GM23338 (cell line): Measurements from ENCODE around the gene TRPC3.

ENCODE experiments used
- CREB1 ChIP-seq: fragments of 250-450 bp; sonication (Bioruptor Pico); IDR thresholded peaks from 2 replicates; pipeline ENCODE4 v1.5.0; 2020; ENCODE audit warnings: low read depth, mild to moderate bottlenecking, moderate library complexity
- EZH2 ChIP-seq: fragments of 200-600 bp; sonication (generic); IDR thresholded peaks from one replicate; pipeline ENCODE4 v1.8.0; 2017; ENCODE audit warnings: antibody characterized with exemption, mild to moderate bottlenecking, low read depth; ENCODE audit not compliant: unreplicated experiment
- EZH2phosphoT487 ChIP-seq: fragments of 200-600 bp; sonication (generic); IDR thresholded peaks from one replicate; pipeline ENCODE4 v1.8.1; 2018; ENCODE audit warnings: antibody characterized with exemption; ENCODE audit not compliant: unreplicated experiment
- JUNB ChIP-seq: IDR thresholded peaks from one replicate; pipeline ENCODE4 v1.6.1; 2016; ENCODE audit warnings: antibody characterized with exemption; ENCODE audit not compliant: unreplicated experiment
- NANOG ChIP-seq: IDR thresholded peaks from 2 replicates; pipeline ENCODE4 v1.6.1; 2016; ENCODE audit warnings: antibody characterized with exemption, borderline replicate concordance
- POLR2AphosphoS5 ChIP-seq: IDR thresholded peaks from 2 replicates; pipeline ENCODE4 v1.6.1; 2016; ENCODE audit warnings: antibody characterized with exemption, low read depth
- STAT1 ChIP-seq: IDR thresholded peaks from one replicate; pipeline ENCODE4 v1.6.1; 2016; ENCODE audit warnings: antibody characterized with exemption; ENCODE audit not compliant: unreplicated experiment
- ZNF114 ChIP-seq: fragments of 250-450 bp; sonication (Bioruptor Pico); IDR thresholded peaks from 2 replicates; pipeline ENCODE4 v1.5.0; 2020; ENCODE audit warnings: mild to moderate bottlenecking, moderate library complexity
- TF ChIP-seq, protein P1 (sequence below), 2 experiments: fragments of 200-600 bp in 1 of 2; sonication (generic) in 1 of 2; conservative IDR thresholded peaks; 2 replicates each; pipeline versions ENCODE4 v1.5.1 to v1.6.1; 2016 to 2017; ENCODE audit warnings: antibody characterized with exemption in 2 of 2, low read depth in 2 of 2, mild to moderate bottlenecking in 2 of 2, moderate library complexity in 1 of 2
- TF ChIP-seq, protein P2 (sequence below): IDR thresholded peaks from 2 replicates; pipeline ENCODE4 v1.6.1; 2016; ENCODE audit warnings: antibody characterized with exemption
- TF ChIP-seq, protein P3 (sequence below): IDR thresholded peaks from one replicate; pipeline ENCODE4 v1.6.1; 2018; ENCODE audit warnings: antibody characterized with exemption; ENCODE audit not compliant: unreplicated experiment
- TF ChIP-seq, protein P4 (sequence below): fragments of 250-450 bp; sonication (Bioruptor Pico); IDR thresholded peaks from 2 replicates; pipeline ENCODE4 v1.5.0; 2020; ENCODE audit warnings: mild to moderate bottlenecking, moderate library complexity

- TF ChIP-seq, protein P1, sequence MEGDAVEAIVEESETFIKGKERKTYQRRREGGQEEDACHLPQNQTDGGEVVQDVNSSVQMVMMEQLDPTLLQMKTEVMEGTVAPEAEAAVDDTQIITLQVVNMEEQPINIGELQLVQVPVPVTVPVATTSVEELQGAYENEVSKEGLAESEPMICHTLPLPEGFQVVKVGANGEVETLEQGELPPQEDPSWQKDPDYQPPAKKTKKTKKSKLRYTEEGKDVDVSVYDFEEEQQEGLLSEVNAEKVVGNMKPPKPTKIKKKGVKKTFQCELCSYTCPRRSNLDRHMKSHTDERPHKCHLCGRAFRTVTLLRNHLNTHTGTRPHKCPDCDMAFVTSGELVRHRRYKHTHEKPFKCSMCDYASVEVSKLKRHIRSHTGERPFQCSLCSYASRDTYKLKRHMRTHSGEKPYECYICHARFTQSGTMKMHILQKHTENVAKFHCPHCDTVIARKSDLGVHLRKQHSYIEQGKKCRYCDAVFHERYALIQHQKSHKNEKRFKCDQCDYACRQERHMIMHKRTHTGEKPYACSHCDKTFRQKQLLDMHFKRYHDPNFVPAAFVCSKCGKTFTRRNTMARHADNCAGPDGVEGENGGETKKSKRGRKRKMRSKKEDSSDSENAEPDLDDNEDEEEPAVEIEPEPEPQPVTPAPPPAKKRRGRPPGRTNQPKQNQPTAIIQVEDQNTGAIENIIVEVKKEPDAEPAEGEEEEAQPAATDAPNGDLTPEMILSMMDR (conservative IDR thresholded peaks at IDR 0.05; ENCODE audit: low read depth in 2 of 2), result no peak
- TF ChIP-seq EZH2phosphoT487 (no peak), POLR2AphosphoS5 (no peak), EZH2 (no peak), JUNB (no peak), CREB1 (CRISPR knock-in tag) (no peak), NANOG (no peak), ZNF114 (CRISPR knock-in tag) (no peak), STAT1 (no peak)
- TF ChIP-seq, protein P2, sequence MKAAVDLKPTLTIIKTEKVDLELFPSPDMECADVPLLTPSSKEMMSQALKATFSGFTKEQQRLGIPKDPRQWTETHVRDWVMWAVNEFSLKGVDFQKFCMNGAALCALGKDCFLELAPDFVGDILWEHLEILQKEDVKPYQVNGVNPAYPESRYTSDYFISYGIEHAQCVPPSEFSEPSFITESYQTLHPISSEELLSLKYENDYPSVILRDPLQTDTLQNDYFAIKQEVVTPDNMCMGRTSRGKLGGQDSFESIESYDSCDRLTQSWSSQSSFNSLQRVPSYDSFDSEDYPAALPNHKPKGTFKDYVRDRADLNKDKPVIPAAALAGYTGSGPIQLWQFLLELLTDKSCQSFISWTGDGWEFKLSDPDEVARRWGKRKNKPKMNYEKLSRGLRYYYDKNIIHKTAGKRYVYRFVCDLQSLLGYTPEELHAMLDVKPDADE, result no peak
- TF ChIP-seq, protein P3, sequence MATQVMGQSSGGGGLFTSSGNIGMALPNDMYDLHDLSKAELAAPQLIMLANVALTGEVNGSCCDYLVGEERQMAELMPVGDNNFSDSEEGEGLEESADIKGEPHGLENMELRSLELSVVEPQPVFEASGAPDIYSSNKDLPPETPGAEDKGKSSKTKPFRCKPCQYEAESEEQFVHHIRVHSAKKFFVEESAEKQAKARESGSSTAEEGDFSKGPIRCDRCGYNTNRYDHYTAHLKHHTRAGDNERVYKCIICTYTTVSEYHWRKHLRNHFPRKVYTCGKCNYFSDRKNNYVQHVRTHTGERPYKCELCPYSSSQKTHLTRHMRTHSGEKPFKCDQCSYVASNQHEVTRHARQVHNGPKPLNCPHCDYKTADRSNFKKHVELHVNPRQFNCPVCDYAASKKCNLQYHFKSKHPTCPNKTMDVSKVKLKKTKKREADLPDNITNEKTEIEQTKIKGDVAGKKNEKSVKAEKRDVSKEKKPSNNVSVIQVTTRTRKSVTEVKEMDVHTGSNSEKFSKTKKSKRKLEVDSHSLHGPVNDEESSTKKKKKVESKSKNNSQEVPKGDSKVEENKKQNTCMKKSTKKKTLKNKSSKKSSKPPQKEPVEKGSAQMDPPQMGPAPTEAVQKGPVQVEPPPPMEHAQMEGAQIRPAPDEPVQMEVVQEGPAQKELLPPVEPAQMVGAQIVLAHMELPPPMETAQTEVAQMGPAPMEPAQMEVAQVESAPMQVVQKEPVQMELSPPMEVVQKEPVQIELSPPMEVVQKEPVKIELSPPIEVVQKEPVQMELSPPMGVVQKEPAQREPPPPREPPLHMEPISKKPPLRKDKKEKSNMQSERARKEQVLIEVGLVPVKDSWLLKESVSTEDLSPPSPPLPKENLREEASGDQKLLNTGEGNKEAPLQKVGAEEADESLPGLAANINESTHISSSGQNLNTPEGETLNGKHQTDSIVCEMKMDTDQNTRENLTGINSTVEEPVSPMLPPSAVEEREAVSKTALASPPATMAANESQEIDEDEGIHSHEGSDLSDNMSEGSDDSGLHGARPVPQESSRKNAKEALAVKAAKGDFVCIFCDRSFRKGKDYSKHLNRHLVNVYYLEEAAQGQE, result no peak
- TF ChIP-seq, protein P4, sequence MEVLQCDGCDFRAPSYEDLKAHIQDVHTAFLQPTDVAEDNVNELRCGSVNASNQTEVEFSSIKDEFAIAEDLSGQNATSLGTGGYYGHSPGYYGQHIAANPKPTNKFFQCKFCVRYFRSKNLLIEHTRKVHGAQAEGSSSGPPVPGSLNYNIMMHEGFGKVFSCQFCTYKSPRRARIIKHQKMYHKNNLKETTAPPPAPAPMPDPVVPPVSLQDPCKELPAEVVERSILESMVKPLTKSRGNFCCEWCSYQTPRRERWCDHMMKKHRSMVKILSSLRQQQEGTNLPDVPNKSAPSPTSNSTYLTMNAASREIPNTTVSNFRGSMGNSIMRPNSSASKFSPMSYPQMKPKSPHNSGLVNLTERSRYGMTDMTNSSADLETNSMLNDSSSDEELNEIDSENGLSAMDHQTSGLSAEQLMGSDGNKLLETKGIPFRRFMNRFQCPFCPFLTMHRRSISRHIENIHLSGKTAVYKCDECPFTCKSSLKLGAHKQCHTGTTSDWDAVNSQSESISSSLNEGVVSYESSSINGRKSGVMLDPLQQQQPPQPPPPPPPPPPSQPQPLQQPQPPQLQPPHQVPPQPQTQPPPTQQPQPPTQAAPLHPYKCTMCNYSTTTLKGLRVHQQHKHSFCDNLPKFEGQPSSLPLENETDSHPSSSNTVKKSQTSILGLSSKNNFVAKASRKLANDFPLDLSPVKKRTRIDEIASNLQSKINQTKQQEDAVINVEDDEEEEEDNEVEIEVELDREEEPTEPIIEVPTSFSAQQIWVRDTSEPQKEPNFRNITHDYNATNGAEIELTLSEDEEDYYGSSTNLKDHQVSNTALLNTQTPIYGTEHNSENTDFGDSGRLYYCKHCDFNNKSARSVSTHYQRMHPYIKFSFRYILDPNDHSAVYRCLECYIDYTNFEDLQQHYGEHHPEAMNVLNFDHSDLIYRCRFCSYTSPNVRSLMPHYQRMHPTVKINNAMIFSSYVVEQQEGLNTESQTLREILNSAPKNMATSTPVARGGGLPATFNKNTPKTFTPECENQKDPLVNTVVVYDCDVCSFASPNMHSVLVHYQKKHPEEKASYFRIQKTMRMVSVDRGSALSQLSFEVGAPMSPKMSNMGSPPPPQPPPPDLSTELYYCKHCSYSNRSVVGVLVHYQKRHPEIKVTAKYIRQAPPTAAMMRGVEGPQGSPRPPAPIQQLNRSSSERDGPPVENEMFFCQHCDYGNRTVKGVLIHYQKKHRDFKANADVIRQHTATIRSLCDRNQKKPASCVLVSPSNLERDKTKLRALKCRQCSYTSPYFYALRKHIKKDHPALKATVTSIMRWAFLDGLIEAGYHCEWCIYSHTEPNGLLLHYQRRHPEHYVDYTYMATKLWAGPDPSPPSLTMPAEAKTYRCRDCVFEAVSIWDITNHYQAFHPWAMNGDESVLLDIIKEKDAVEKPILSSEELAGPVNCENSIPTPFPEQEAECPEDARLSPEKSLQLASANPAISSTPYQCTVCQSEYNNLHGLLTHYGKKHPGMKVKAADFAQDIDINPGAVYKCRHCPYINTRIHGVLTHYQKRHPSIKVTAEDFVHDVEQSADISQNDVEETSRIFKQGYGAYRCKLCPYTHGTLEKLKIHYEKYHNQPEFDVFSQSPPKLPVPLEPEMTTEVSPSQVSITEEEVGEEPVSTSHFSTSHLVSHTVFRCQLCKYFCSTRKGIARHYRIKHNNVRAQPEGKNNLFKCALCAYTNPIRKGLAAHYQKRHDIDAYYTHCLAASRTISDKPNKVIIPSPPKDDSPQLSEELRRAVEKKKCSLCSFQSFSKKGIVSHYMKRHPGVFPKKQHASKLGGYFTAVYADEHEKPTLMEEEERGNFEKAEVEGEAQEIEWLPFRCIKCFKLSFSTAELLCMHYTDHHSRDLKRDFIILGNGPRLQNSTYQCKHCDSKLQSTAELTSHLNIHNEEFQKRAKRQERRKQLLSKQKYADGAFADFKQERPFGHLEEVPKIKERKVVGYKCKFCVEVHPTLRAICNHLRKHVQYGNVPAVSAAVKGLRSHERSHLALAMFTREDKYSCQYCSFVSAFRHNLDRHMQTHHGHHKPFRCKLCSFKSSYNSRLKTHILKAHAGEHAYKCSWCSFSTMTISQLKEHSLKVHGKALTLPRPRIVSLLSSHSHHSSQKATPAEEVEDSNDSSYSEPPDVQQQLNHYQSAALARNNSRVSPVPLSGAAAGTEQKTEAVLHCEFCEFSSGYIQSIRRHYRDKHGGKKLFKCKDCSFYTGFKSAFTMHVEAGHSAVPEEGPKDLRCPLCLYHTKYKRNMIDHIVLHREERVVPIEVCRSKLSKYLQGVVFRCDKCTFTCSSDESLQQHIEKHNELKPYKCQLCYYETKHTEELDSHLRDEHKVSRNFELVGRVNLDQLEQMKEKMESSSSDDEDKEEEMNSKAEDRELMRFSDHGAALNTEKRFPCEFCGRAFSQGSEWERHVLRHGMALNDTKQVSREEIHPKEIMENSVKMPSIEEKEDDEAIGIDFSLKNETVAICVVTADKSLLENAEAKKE, result no peak
These were observed 63.7 kb downstream of the TRPC3 start for GRCh38 chr4:121888134-121888533.
